Thoracic aorta (tissue), 2 donors: ENCODE results near the gene DACH1. TPM values are rescaled to one million over a fixed set of nuclear protein-coding genes. Genes with fewer than 3 reads are reported as not detected.

Source experiments
- ATAC-seq: fragments of 150-250 bp; one replicate; pipeline ENCODE4 v1.8.0; 2017; ENCODE audit warnings: low read depth; ENCODE audit not compliant: insufficient number of reproducible peaks, low FRiP score
- DNase-seq: peaks from one replicate; pipeline ENCODE4 v3.0.0-alpha.2; 2020; ENCODE audit warnings: low spot score
- H3K27ac ChIP-seq, 2 donors: fragments of 200-600 bp; sonication (generic); 1 replicate in 1 of 2; 2 replicates in 1 of 2; pipeline ENCODE4 v1.5.1; 2016; ENCODE audit warnings: mild to moderate bottlenecking in 2 of 2, moderate library complexity in 2 of 2
- H3K27me3 ChIP-seq: fragments of 200-600 bp; sonication (generic); replicated peaks from 2 replicates; pipeline ENCODE4 v1.6.0; 2016; ENCODE audit warnings: mild to moderate bottlenecking; ENCODE audit not compliant: insufficient read depth
- H3K36me3 ChIP-seq: fragments of 200-600 bp; sonication (generic); one replicate; pipeline ENCODE4 v1.5.1; 2016
- H3K4me1 ChIP-seq, 2 donors: fragments of 200-600 bp; sonication (generic); 1 replicate in 1 of 2; 2 replicates in 1 of 2; pipeline versions ENCODE4 v1.5.1 to v1.6.0; 2016; ENCODE audit warnings: low read depth in 2 of 2, mild to moderate bottlenecking in 1 of 2; ENCODE audit not compliant: control insufficient read depth in 1 of 2
- H3K4me3 ChIP-seq: fragments of 200-600 bp; sonication (generic); 2 replicates; pipeline ENCODE4 v1.5.1; 2016; ENCODE audit warnings: mild to moderate bottlenecking
- H3K9me3 ChIP-seq: fragments of 200-600 bp; sonication (generic); 2 replicates; pipeline ENCODE4 v1.5.1; 2016
- CTCF ChIP-seq: fragments of 200-600 bp; sonication (generic); IDR thresholded peaks from one replicate; pipeline ENCODE4 v1.5.1; 2019; ENCODE audit warnings: antibody characterized with exemption
- total RNA-seq, 2 donors: library from RNA; depleted of rRNA; stranded (reverse); fragments of >200 nt; gene quantifications; one replicate each; pipeline versions ENCODE4 v1.1.0 to v1.2.3, GENCODE V29; 2016

DACH1 gene
- total RNA-seq, 2 donors from 2014 or later, result 0.14 to 1.3 TPM

- Histone ChIP-seq H3K27me3 (no peaks in the 10 kb centered on the region), H3K27ac (no peak overlapping the region), H3K36me3 (no peaks in the 10 kb centered on the region), H3K9me3 (no peaks in the 10 kb centered on the region), H3K4me3 (no peak overlapping the region), H3K4me1 (no peaks in the 10 kb centered on the region)
- no peak for TF ChIP-seq CTCF
- ATAC-seq (no peak), DNase-seq (no peak)
These were observed 436.3 kb downstream of the DACH1 start for GRCh38 chr13:71430681-71431080.

- no peaks in the 10 kb centered on the region for H3K9me3 ChIP-seq
- no peak for DNase-seq
- H3K4me3 ChIP-seq, result no peak overlapping the region
- H3K4me1 ChIP-seq, result no peaks in the 10 kb centered on the region
- ATAC-seq, result no peak
- H3K27ac ChIP-seq, result no peak overlapping the region
- no peaks in the 10 kb centered on the region for H3K27me3 ChIP-seq
- H3K36me3 ChIP-seq, result no peaks in the 10 kb centered on the region
- TF ChIP-seq CTCF, result no peak
These were observed 449.8 kb downstream of the DACH1 start for GRCh38 chr13:71417205-71417604.

GRCh38 chr13:71412231-71412630 lies 454.8 kb downstream of the DACH1 start:
- DNase-seq (no peak), ATAC-seq (no peak)
- no peaks in the 10 kb centered on the region for H3K36me3 ChIP-seq
- H3K27ac ChIP-seq, result no peak overlapping the region
- TF ChIP-seq CTCF, result no peak
- no peaks in the 10 kb centered on the region for H3K27me3 ChIP-seq
- H3K4me1 ChIP-seq, result no peaks in the 10 kb centered on the region
- no peak overlapping the region for H3K4me3 ChIP-seq
- no peaks in the 10 kb centered on the region for H3K9me3 ChIP-seq

- no peak for TF ChIP-seq CTCF
These were observed 458.6 kb downstream of the DACH1 start for GRCh38 chr13:71408416-71408815.

GRCh38 chr13:71399631-71400215 lies 467.3 kb downstream of the DACH1 start:
- DNase-seq (no peak), ATAC-seq (no peak)
- no peaks in the 10 kb centered on the region for H3K36me3 ChIP-seq
- H3K4me1 ChIP-seq, result no peaks in the 10 kb centered on the region
- no peak overlapping the region for H3K27ac ChIP-seq
- H3K4me3 ChIP-seq, result no peak overlapping the region
- H3K9me3 ChIP-seq, result no peaks in the 10 kb centered on the region
- TF ChIP-seq CTCF, result no peak
- no peaks in the 10 kb centered on the region for H3K27me3 ChIP-seq

More at GRCh38 chr13:71408416-71408815, 458.6 kb downstream of the DACH1 start:
- no peaks in the 10 kb centered on the region for H3K27me3 ChIP-seq
- no peaks in the 10 kb centered on the region for H3K9me3 ChIP-seq
- H3K27ac ChIP-seq, result no peak overlapping the region
- no peaks in the 10 kb centered on the region for H3K36me3 ChIP-seq
- H3K4me1 ChIP-seq, result no peaks in the 10 kb centered on the region
- ATAC-seq, result no peak
- DNase-seq, result no peak
- H3K4me3 ChIP-seq, result no peak overlapping the region
